HG02642 (cell line): Measurements from ENCODE around the gene RBM22.
"Not testable (repeated sequence)": the region's sequence is repeated elsewhere in the genome, so short reads cannot be mapped to it uniquely, and the experiment has no call there.

Source experiments
- ATAC-seq: cut with Tn5 transposase; IDR thresholded peaks from one replicate; pipeline ENCODE4 v1.9.1; 2021; ENCODE audit warnings: mild to moderate bottlenecking; ENCODE audit not compliant: unreplicated experiment, poor library complexity

Gene RBM22

GRCh38 chr5:150700594-150701377 lies at the start of gene RBM22:
Gene RBM22, minus strand, starts transcription at chr5:150701062. Its CDS starts 77 bp downstream, at chr5:150700985.
- peak; percentile 98 for ATAC-seq

- ATAC-seq: no peak
Measured at GRCh38 chr5:150750469-150750868, 49.6 kb upstream of the RBM22 start.

GRCh38 chr5:150743142-150743488 lies 42.3 kb upstream of the RBM22 start:
- not testable (repeated sequence) for ATAC-seq

DNA sequence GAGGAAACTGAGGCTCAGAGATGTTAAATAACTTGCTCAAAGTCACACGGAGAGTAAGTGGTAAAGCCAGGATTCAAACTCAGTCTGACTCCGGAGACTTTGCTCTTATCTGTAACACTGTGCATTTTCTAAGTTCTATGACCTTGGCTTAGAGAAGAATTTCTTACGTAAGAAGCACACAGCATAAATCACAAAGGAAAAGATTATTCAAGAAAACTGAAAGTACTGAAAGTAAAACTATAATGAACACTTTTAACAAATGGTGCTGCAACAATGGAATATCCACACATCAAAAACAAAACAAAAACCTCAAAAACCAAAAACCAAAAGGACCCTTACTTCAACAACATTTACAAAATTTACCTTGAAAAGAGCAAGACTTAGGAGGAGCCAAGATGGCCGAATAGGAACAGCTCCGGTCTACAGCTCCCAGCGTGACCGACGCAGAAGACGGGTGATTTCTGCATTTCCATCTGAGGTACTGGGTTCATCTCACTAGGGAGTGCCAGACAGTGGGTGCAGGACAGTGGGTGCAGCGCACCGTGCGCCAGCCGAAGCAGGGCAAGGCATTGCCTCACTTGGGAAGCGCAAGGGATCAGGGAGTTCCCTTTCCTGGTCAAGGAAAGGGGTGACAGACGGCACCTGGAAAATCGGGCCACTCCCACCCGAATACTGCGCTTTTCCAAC lies 41.7 kb upstream of the RBM22 start:
- ATAC-seq: not testable (repeated sequence)

DNA sequence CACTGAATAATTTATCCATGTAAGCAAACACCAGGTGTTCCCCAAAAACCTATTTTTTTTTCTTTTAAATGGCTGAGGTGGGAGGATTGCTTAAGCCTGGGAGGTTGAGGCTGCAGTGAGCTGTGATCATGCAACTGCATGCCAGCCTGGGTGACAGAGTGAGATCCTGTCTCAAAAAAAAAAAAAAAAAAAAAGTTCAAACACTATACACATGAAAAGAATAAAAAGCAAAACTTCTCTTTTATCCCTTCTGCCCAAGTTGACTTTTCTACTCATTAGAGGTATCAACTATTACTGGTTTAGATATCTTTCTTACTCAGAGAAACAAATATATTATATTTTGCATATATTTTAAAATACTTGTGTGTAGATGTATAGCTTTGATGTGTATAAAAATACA lies 40.1 kb upstream of the RBM22 start:
- no peak for ATAC-seq

- ATAC-seq: no peak
Measured at GRCh38 chr5:150738862-150739261, 38.0 kb upstream of the RBM22 start.

GRCh38 chr5:150734579-150735384 lies 33.9 kb upstream of the RBM22 start:
- peak; percentile 56 for ATAC-seq

DNA sequence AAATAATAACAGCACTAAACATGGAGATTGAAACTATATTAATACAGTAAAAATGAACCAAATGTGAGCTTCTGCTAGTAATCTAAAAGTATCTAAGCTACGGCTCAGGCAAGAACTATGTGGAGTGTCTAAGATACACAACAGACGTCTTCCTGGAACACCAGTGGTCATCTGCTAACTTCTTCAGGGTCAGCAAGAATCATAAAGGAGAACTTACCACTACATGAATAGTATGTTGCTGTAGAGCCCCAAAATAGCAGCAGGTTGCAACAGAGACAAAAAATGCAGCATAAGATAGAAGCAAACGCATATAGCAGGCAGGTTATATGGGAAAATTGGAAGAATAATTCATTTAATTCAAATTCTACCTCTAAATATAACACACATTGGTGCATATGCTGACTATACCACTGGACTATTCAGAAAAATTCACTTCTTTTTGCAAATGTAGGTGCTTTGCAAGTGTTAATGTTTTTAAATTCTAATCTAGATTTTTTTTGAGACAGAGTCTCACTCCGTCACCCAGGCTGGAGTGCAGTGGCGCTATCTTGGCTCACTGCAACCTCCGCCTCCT lies 30.9 kb upstream of the RBM22 start:
- no peak for ATAC-seq

DNA sequence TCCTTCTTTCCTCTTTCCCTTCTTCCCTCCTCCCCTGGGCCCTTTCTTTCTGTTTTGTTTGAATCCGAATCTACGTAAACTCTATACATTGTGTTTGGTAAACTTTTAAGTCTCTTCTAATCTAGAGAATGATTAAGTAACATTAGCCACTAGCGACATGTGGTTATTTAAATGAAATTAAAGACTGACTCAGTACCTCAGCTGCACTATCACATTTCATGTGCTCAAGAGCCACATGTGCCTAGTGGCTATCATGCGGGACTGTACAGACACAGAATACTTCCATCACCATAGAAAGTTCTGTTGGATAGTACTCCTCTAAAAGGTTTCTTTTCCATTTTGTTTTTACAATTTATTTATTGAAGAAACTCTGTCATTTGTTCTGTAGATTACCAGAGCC lies 29.0 kb upstream of the RBM22 start:
- ATAC-seq: no peak

DNA sequence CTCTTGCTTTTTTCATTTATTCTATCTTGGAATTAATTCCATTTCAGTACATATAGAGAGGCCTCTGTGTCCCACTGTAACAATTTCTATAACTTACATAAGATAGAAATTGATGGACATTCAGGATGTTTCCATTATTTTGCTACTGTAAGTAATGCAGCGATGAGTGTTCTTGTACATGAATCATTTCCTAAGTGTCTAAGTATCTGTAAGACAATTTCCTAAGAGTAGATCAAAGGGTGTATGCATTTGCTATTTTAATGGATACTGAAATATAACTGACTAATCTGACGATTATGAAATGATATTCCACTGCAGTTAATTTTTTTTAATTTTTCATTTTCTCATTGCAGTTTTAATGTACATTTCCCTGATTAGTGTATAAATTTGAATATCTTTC lies 23.0 kb upstream of the RBM22 start:
- ATAC-seq: no peak

- no peak for ATAC-seq
Measured at GRCh38 chr5:150710165-150710564, 9.3 kb upstream of the RBM22 start.

- ATAC-seq: no peak
Measured at GRCh38 chr5:150706776-150707390, 6.0 kb upstream of the RBM22 start.

DNA sequence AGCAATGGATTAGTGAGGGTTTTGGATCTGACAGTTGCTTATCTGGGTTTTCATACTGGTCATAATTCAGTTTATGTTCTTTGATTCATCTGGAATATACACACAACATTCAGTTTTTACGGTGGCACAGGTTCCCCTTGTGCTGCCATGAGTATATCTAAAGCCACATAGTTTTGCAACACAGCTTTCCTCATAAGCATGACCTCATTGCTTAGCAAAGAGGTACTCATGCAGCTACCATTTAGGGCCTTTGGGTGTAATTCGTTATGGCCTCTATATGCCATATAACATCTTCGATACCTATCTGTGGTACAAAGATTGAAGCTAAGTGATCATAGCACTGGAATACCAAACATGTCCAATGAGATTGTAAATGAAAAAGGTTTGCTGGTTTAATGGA lies 2.9 kb upstream of the RBM22 start:
- ATAC-seq: no peak

DNA sequence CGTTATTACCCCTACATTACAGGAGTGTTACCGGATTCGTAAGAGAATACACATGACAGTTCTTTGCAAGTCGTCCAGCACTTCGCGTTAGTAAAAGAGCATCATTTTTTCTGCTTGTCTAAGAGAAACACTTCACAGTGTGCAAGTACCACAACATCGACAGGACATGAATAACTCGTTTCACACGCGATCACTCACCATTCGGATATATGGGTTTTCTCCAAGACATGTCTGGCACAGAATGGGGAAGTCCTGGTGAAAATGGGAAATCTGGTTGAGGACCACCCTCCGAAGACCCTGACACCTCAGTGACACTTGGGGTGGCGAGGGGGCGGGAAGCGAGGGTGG lies 642 bp downstream of the RBM22 start:
- ATAC-seq: no peak

DNA sequence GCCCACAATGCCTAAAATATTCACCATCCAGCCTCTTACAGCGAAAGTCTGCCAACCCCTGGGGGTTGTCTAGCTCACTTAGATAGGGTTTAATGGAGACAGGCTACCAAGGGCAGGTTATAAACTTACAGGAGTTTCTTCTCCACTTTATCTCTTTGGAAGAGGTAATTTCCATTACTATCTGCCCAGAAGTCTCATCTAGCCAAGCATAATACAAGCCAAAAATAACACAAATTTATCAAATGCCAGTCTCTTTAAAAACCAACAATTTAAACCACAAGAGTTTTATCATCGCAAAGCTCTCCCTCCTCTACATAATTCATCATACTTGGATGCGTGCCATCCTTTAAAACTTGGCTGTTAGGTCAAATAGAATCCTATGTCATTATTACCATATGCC lies 6.2 kb downstream of the RBM22 start:
- ATAC-seq: no peak

- ATAC-seq: no peak
Measured at GRCh38 chr5:150692276-150692675, 8.6 kb downstream of the RBM22 start.

GRCh38 chr5:150690760-150691159 lies 10.1 kb downstream of the RBM22 start:
- no peak for ATAC-seq

- no peak for ATAC-seq
Measured at GRCh38 chr5:150689120-150689519, 11.7 kb downstream of the RBM22 start.

DNA sequence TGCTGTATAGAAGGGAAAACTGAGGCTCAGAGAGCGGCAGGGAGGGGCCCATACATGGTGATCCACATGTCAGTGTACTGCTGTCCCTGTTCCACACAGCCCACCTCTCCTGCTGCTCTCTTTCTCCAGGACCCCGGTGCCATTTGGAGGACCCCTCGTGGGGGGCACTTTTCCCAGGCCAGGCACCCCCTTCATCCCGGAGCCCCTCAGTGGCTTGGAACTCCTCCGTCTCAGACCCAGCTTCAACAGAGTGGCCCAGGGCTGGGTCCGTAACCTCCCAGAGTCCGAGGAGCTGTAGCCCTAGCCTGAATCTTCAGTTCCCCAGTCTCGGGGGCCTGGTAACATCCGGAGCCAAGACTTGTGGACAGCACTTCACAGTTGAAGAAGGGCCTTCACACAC lies 24.3 kb downstream of the RBM22 start:
- no peak for ATAC-seq

DNA sequence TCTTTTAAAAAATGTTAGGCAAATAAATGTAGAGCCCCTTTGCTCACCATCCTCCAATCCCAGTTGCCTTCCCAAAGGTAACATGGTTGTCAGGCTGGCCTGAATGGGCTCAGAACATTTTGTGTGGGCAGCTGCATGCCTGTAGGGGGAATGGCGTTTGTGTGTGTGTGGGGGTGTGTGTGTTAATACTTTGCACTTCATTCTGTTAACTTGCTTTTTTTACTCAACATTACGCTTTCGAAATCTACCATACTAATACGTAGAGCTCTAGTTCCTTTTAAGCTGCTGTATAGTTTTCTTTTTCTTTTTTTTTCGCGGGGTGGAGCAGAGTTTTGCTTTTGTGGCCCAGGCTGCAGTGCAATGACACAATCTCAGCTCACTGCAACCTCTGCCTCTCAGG lies 25.8 kb downstream of the RBM22 start:
- no peak for ATAC-seq
